GM23248 (cell line): ENCODE measurements around the gene KRT13. TPM values are rescaled to one million over a fixed set of nuclear protein-coding genes. Genes with fewer than 3 reads are reported as not detected.

Experiments used
- DNase-seq: peaks from one replicate; pipeline ENCODE4 v3.0.0-alpha.2; 2015
- H2AFZ ChIP-seq: fragments of 200-600 bp; sonication (generic); 2 replicates; pipeline ENCODE4 v1.6.1; 2016; ENCODE audit warnings: antibody characterized with exemption
- H3F3A ChIP-seq: fragments of 200-600 bp; sonication (generic); 2 replicates; pipeline ENCODE4 v1.6.1; 2016; ENCODE audit warnings: mild to moderate bottlenecking, antibody characterized with exemption, mixed run types; ENCODE audit not compliant: insufficient read depth
- H3K27ac ChIP-seq: fragments of 200-600 bp; sonication (generic); 2 replicates; pipeline ENCODE4 v1.5.1; 2016; ENCODE audit warnings: mild to moderate bottlenecking
- H3K27me3 ChIP-seq: fragments of 200-600 bp; sonication (generic); replicated peaks from 2 replicates; pipeline ENCODE4 v1.6.1; 2016; ENCODE audit warnings: mild to moderate bottlenecking; ENCODE audit not compliant: insufficient read depth
- H3K36me3 ChIP-seq: fragments of 200-600 bp; sonication (generic); 2 replicates; pipeline ENCODE4 v1.6.1; 2016; ENCODE audit warnings: low read depth, mild to moderate bottlenecking
- H3K4me1 ChIP-seq: fragments of 200-600 bp; sonication (generic); 2 replicates; pipeline ENCODE4 v1.6.1; 2016; ENCODE audit warnings: mild to moderate bottlenecking; ENCODE audit not compliant: insufficient read depth
- H3K4me2 ChIP-seq: fragments of 200-600 bp; sonication (generic); one replicate; pipeline ENCODE4 v1.6.1; 2016; ENCODE audit warnings: mild to moderate bottlenecking; ENCODE audit not compliant: unreplicated experiment
- H3K4me3 ChIP-seq: fragments of 200-600 bp; sonication (generic); 2 replicates; pipeline ENCODE4 v1.5.1; 2016; ENCODE audit warnings: mild to moderate bottlenecking
- H3K79me2 ChIP-seq: fragments of 200-600 bp; sonication (generic); 2 replicates; pipeline ENCODE4 v1.6.1; 2016; ENCODE audit warnings: mild to moderate bottlenecking; ENCODE audit not compliant: insufficient read depth
- H3K9ac ChIP-seq: fragments of 200-600 bp; sonication (generic); 2 replicates; pipeline ENCODE4 v1.6.1; 2016; ENCODE audit warnings: mild to moderate bottlenecking
- H3K9me2 ChIP-seq: fragments of 200-600 bp; sonication (generic); 2 replicates; pipeline ENCODE4 v1.6.1; 2016; ENCODE audit warnings: mixed run types, mild to moderate bottlenecking, moderate library complexity; ENCODE audit not compliant: insufficient read depth
- H3K9me3 ChIP-seq: fragments of 200-600 bp; sonication (generic); one replicate; pipeline ENCODE4 v1.6.1; 2017; ENCODE audit warnings: low read depth
- H4K20me1 ChIP-seq: fragments of 200-600 bp; sonication (generic); 2 replicates; pipeline ENCODE4 v1.6.0; 2016; ENCODE audit not compliant: insufficient read depth
- EZH2 ChIP-seq: fragments of 200-600 bp; sonication (generic); IDR thresholded peaks from 2 replicates; pipeline ENCODE4 v1.6.1; 2018; ENCODE audit warnings: antibody characterized with exemption, mild to moderate bottlenecking; ENCODE audit not compliant: insufficient read depth, poor library complexity, severe bottlenecking
- EZH2phosphoT487 ChIP-seq: fragments of 200-600 bp; sonication (generic); IDR thresholded peaks from 2 replicates; pipeline ENCODE4 v1.6.1; 2018; ENCODE audit warnings: antibody characterized with exemption, moderate library complexity, mild to moderate bottlenecking, low read depth; ENCODE audit not compliant: insufficient read depth
- WGBS, 2 experiments: methylation state at CpG; one replicate each; pipeline ENCODE4 v1.1.6; 2015 to 2017; ENCODE audit warnings: low lambda C conversion rate in 2 of 2, low coverage in 1 of 2; ENCODE audit errors: missing lambda C conversion rate in 2 of 2; 5-methylcytosine and 5-hydroxymethylcytosine counted together
- in situ Hi-C: fragments of 300-500 bp; cut with MboI; formaldehyde crosslinking; loops from 2 replicates; pipeline ENCODE4 v1.15.0; 2020
- polyA plus RNA-seq: library from polyadenylated mRNA; unstranded; fragments of >200 nt; fragmentation: Nextera tagmentation; extraction: Ambion mirVana; gene quantifications from 2 replicates; pipeline ENCODE4 v1.2.1, GENCODE V29; 2016
- total RNA-seq: library from RNA; depleted of rRNA; stranded (reverse); fragments of >200 nt; shearing (Covaris generic); gene quantifications from 2 replicates; pipeline ENCODE4 v1.2.3, GENCODE V29; 2014

KRT13 gene
- total and polyA plus RNA-seq, 2 experiments from 2014 or later = not detected

- no peak overlapping the region for H3K9ac ChIP-seq
- in situ Hi-C loops = no loop called here
- H3K27ac ChIP-seq = no peak overlapping the region
Measured at GRCh38 chr17:41486809-41487530, 18.4 kb downstream of the KRT13 start.

GRCh38 chr17:41486316-41486715 is 19.1 kb downstream of the KRT13 start:
- H3K27ac ChIP-seq = no peak overlapping the region
- H3K9me2 ChIP-seq = no peaks in the 10 kb centered on the region
- 0 out of 2 replicates have a peak, but pooled peaks cover 4% of the 10 kb centered on the region for H3K27me3 ChIP-seq
- H3K4me3 ChIP-seq = no peak overlapping the region
- no peak overlapping the region for H3K9ac ChIP-seq
- no peaks in the 10 kb centered on the region for H3K9me3 ChIP-seq
- H3K36me3 ChIP-seq = no peaks in the 10 kb centered on the region
- no peaks in the 10 kb centered on the region for H4K20me1 ChIP-seq
- no peak for DNase-seq
- no peak overlapping the region for H3K4me2 ChIP-seq
- 87 to 92% methylated on average over 13 of the region's 13 CpGs for WGBS, 2 experiments
- H3K79me2 ChIP-seq = no peaks in the 10 kb centered on the region
- H2AFZ ChIP-seq = no peak overlapping the region
- TF ChIP-seq EZH2 = no peak
- no peak for TF ChIP-seq EZH2phosphoT487
- in situ Hi-C loops = no loop called here
- H3F3A ChIP-seq = no peaks in the 10 kb centered on the region
- no peaks in the 10 kb centered on the region for H3K4me1 ChIP-seq

More at GRCh38 chr17:41486809-41487530, 18.4 kb downstream of the KRT13 start:
- 66 to 68% methylated on average over 29 of the region's 29 CpGs for WGBS, 2 experiments
- Histone ChIP-seq H3K4me2 (no peak overlapping the region), H3K27me3 (0 out of 2 replicates have a peak, but pooled peaks cover 4% of the 10 kb centered on the region), H2AFZ (no peak overlapping the region), H3K9me3 (no peaks in the 10 kb centered on the region), H3K4me1 (no peaks in the 10 kb centered on the region), H3F3A (no peaks in the 10 kb centered on the region), H3K79me2 (no peaks in the 10 kb centered on the region), H4K20me1 (no peaks in the 10 kb centered on the region), H3K4me3 (no peak overlapping the region), H3K36me3 (no peaks in the 10 kb centered on the region), H3K9me2 (no peaks in the 10 kb centered on the region)
- no peak for DNase-seq
- TF ChIP-seq EZH2phosphoT487 (no peak), EZH2 (no peak)

- Histone ChIP-seq H3K9me2 (no peaks in the 10 kb centered on the region), H3K4me2 (no peak overlapping the region), H4K20me1 (no peaks in the 10 kb centered on the region), H3K79me2 (no peaks in the 10 kb centered on the region), H3K27ac (no peak overlapping the region), H3K9me3 (no peaks in the 10 kb centered on the region), H3K4me1 (no peaks in the 10 kb centered on the region), H2AFZ (no peak overlapping the region), H3K27me3 (0 out of 2 replicates have a peak, but pooled peaks cover 4% of the 10 kb centered on the region), H3K4me3 (no peak overlapping the region), H3K36me3 (no peaks in the 10 kb centered on the region), H3K9ac (no peak overlapping the region), H3F3A (no peaks in the 10 kb centered on the region)
- 72 to 76% methylated on average over 8 of the region's 8 CpGs for WGBS, 2 experiments
- in situ Hi-C loops = no loop called here
- no peak for TF ChIP-seq EZH2
- TF ChIP-seq EZH2phosphoT487 = no peak
- DNase-seq = no peak
Measured at GRCh38 chr17:41484920-41485904, 20.2 kb downstream of the KRT13 start.

- no peak overlapping the region for H3K4me3 ChIP-seq
- H3F3A ChIP-seq = no peaks in the 10 kb centered on the region
- H3K9me3 ChIP-seq = no peaks in the 10 kb centered on the region
- no peak for TF ChIP-seq EZH2phosphoT487
- no peak for TF ChIP-seq EZH2
- 89 to 92% methylated on average over 7 of the region's 7 CpGs for WGBS, 2 experiments
- no peak overlapping the region for H2AFZ ChIP-seq
- no peaks in the 10 kb centered on the region for H3K36me3 ChIP-seq
- in situ Hi-C loops = no loop called here
- no peak for DNase-seq
- H3K27me3 ChIP-seq = 0 out of 2 replicates have a peak, but pooled peaks cover 4% of the 10 kb centered on the region
- H3K9ac ChIP-seq = no peak overlapping the region
- H3K79me2 ChIP-seq = no peaks in the 10 kb centered on the region
- H3K4me1 ChIP-seq = no peaks in the 10 kb centered on the region
- no peaks in the 10 kb centered on the region for H3K9me2 ChIP-seq
- H3K27ac ChIP-seq = no peak overlapping the region
- no peaks in the 10 kb centered on the region for H4K20me1 ChIP-seq
- no peak overlapping the region for H3K4me2 ChIP-seq
Measured at GRCh38 chr17:41483991-41484826, 21.2 kb downstream of the KRT13 start.
